SK-N-SH (cell line): ENCODE results near the gene CDH7. TPM values are rescaled to one million over a fixed set of nuclear protein-coding genes. Genes with fewer than 3 reads are reported as not detected.

Experiments used
- CTCF ChIP-seq: fragments of 200-600 bp; sonication (generic); IDR thresholded peaks from 2 replicates; pipeline ENCODE4 v1.6.1; 2017; ENCODE audit warnings: antibody characterized with exemption, mild to moderate bottlenecking, moderate library complexity
- EP300 ChIP-seq, 2 experiments: IDR thresholded peaks; 2 replicates each; pipeline versions ENCODE4 v1.4.0 to v1.6.1; 2012; ENCODE audit warnings: borderline replicate concordance in 1 of 2, low read depth in 1 of 2, low read length in 1 of 2
- FOSL2 ChIP-seq: IDR thresholded peaks from 2 replicates; pipeline ENCODE4 v1.4.0; 2012; ENCODE audit warnings: low read depth, mild to moderate bottlenecking, moderate library complexity, borderline replicate concordance
- FOXM1 ChIP-seq: IDR thresholded peaks from 2 replicates; pipeline ENCODE4 v1.4.0; 2012; ENCODE audit warnings: low read depth, mild to moderate bottlenecking
- GABPA ChIP-seq: IDR thresholded peaks from 2 replicates; pipeline ENCODE4 v1.4.0; 2012; ENCODE audit warnings: low read depth, mild to moderate bottlenecking
- GATA2 ChIP-seq: sonication (generic); formaldehyde crosslinking; IDR thresholded peaks from 2 replicates; pipeline ENCODE4 v1.5.0; 2020; ENCODE audit warnings: mild to moderate bottlenecking, missing genetic modification reagents
- IRF3 ChIP-seq: fragments of 150-350 bp; IDR thresholded peaks from 2 replicates; pipeline ENCODE4 v1.6.1; 2016; ENCODE audit warnings: mild to moderate bottlenecking, low read depth, low read length
- MXI1 ChIP-seq: IDR thresholded peaks from 2 replicates; pipeline ENCODE4 v1.6.1; 2012; ENCODE audit warnings: mild to moderate bottlenecking, low read depth, low read length, improper control_type of control experiment
- NFIC ChIP-seq: IDR thresholded peaks from 2 replicates; pipeline ENCODE4 v1.4.0; 2012; ENCODE audit warnings: borderline replicate concordance
- PBX3 ChIP-seq: IDR thresholded peaks from 2 replicates; pipeline ENCODE4; 2012
- POLR2AphosphoS5 ChIP-seq: IDR thresholded peaks from 2 replicates; pipeline ENCODE4 v1.6.1; 2012; ENCODE audit warnings: low read depth, low read length
- RAD21 ChIP-seq: IDR thresholded peaks from 2 replicates; pipeline ENCODE4 v1.6.1; 2012; ENCODE audit warnings: mild to moderate bottlenecking, low read length
- RCOR1 ChIP-seq: fragments of 150-350 bp; IDR thresholded peaks from 2 replicates; pipeline ENCODE4 v1.6.1; 2017; ENCODE audit warnings: antibody characterized with exemption, low read length
- SIN3A ChIP-seq: IDR thresholded peaks from 2 replicates; pipeline ENCODE4 v1.6.1; 2012; ENCODE audit warnings: low read depth, mild to moderate bottlenecking, low read length, moderate library complexity, borderline replicate concordance
- SMC3 ChIP-seq: IDR thresholded peaks from 2 replicates; pipeline ENCODE4 v1.6.1; 2012; ENCODE audit warnings: low read depth, low read length, improper control_type of control experiment
- TAF1 ChIP-seq: IDR thresholded peaks from 2 replicates; pipeline ENCODE4 v1.6.1; 2012; ENCODE audit warnings: low read depth, mild to moderate bottlenecking, low read length, moderate library complexity, borderline replicate concordance
- TCF12 ChIP-seq: IDR thresholded peaks from 2 replicates; pipeline ENCODE4 v1.4.0; 2012
- polyA plus RNA-seq, 3 experiments: library from polyadenylated mRNA; depleted of rRNA; stranded (reverse); fragments of >200 nt; gene quantifications; 2 replicates each; pipeline ENCODE4 v1.2.3, GENCODE V29; 2012
- TF ChIP-seq, protein P1 (sequence below): IDR thresholded peaks from 2 replicates; pipeline ENCODE4 v1.4.0; 2012; ENCODE audit warnings: low read depth
- TF ChIP-seq, protein P2 (sequence below): IDR thresholded peaks from 2 replicates; pipeline ENCODE4 v1.4.0; 2012; ENCODE audit warnings: low read depth, borderline replicate concordance

Gene CDH7
- polyA plus RNA-seq, 1 of the 3 experiments (the other 2 are of a cell fraction) = not detected

GRCh38 chr18:65725251-65726050 lies 25.4 kb upstream of the CDH7 start (continued):
- no peak for TF ChIP-seq IRF3
- TF ChIP-seq RCOR1 = no peak
- TF ChIP-seq TAF1 = no peak
- TF ChIP-seq GABPA = no peak
- no peak for TF ChIP-seq NFIC
- no peak for TF ChIP-seq FOSL2
- no peak for TF ChIP-seq POLR2AphosphoS5
- TF ChIP-seq RAD21 = peak; percentile 73
- peak; percentile 49 for TF ChIP-seq CTCF
- no peak for TF ChIP-seq MXI1
- TF ChIP-seq PBX3 = no peak
- TF ChIP-seq TCF12 = no peak
- peak; percentile 54; the same call in 1 of the 2 replicates for TF ChIP-seq SMC3
- no peak for TF ChIP-seq EP300 (IDR thresholded peaks at IDR 0.05; ENCODE audit: borderline replicate concordance in 1 of 2, low read depth in 1 of 2, low read length in 1 of 2)
- TF ChIP-seq FOXM1 = no peak
- TF ChIP-seq, protein P1, sequence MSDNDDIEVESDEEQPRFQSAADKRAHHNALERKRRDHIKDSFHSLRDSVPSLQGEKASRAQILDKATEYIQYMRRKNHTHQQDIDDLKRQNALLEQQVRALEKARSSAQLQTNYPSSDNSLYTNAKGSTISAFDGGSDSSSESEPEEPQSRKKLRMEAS = no peak
- TF ChIP-seq, protein P2, sequence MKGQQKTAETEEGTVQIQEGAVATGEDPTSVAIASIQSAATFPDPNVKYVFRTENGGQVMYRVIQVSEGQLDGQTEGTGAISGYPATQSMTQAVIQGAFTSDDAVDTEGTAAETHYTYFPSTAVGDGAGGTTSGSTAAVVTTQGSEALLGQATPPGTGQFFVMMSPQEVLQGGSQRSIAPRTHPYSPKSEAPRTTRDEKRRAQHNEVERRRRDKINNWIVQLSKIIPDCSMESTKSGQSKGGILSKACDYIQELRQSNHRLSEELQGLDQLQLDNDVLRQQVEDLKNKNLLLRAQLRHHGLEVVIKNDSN = no peak
- TF ChIP-seq SIN3A = no peak
- TF ChIP-seq GATA2 (CRISPR knock-in tag) = no peak
